T47D (cell line): ENCODE measurements around the gene TGM2.
"Not testable (repeated sequence)": the region's sequence is repeated elsewhere in the genome, so short reads cannot be mapped to it uniquely, and the experiment has no call there.

Experiments used
- DNase-seq, 2 experiments: peaks; one replicate each; pipeline versions ENCODE4 v3.0.0 to v3.0.0-alpha.2; 2011 to 2012; ENCODE audit warnings: low read depth in 1 of 2, low spot score in 1 of 2
- JUND ChIP-seq: IDR thresholded peaks from 2 replicates; pipeline ENCODE4 v1.6.1; 2012; ENCODE audit warnings: low read depth
- in situ Hi-C: cut with HindIII; loops from 2 replicates; pipeline ENCODE4 v1.10.0; 2016; ENCODE audit warnings: low sequenced_read_pairs, low pct_unique_long_range_greater_than_20kb

The TGM2 gene

GRCh38 chr20:38113401-38114325 lies 51.4 kb downstream of the TGM2 start:
- no peak for DNase-seq
- in situ Hi-C loops: no loop called here
- no peak for TF ChIP-seq JUND

DNA sequence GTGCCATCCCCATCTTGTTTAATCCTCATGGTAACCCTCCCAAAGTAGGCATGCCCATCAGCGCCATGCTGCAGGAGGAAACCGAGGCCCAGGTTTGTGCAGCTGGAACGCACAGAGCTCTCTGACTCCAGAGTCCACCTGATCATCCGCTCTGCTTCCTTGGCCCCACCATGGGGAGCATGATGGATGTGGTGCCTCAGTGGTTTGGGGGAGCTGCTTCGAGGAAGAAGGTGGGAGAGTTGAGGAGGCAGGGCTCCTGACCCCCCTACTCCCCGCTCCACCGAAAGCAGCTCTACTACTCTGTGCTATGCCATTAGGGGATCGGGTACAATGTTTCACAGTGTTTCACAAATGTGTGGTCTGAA lies 52.2 kb downstream of the TGM2 start:
- in situ Hi-C loops: no loop called here
- no peak for DNase-seq
- TF ChIP-seq JUND: no peak

GRCh38 chr20:38112261-38112929 lies 52.7 kb downstream of the TGM2 start:
- DNase-seq: no peak

DNA sequence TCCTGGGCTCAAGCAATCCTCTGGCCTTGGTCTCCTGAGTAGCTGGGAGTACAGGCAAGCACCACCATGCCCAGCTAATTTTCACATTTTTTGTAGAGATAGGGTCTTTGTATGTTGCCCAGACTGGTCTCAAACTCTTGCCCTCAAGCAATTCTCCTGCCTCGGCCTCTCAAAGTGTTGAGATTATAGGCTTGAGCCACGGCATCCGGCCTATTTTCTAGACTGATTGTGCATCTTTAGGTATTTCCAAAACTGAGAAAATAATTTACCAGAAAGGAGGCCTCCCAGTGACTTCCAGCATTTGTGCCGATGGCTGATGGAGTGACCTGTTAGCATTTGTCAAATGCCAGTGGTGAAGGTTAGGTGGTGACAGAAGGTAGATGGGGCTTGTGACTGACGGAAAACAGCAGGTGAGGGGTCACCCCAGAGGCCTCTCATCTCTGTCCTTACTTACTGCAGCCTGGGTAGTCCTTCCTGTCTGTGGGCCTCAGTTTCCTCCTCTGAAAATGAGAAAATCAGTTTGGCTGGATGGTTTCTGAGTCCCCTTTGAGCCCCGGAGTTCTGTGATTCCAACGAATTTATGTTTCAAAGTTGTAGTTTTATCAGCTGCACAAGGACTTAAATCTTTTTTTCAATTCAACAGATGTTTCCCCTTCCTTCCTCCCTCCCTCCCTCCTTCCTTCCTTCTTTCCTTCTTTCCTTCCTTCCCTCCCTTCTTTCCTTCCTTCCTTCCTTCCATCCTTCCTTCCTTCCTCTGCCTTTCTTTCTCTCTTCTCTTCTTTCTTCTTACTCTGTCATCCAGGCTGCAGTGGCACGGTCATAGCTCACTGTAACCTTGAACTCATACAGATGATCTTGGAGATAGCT lies 53.5 kb downstream of the TGM2 start:
- in situ Hi-C loops: no loop called here
- no peak for TF ChIP-seq JUND
- DNase-seq: no peak

More at GRCh38 chr20:38112261-38112929, 52.7 kb downstream of the TGM2 start:
- TF ChIP-seq JUND: no peak
- in situ Hi-C loops: no loop called here

DNA sequence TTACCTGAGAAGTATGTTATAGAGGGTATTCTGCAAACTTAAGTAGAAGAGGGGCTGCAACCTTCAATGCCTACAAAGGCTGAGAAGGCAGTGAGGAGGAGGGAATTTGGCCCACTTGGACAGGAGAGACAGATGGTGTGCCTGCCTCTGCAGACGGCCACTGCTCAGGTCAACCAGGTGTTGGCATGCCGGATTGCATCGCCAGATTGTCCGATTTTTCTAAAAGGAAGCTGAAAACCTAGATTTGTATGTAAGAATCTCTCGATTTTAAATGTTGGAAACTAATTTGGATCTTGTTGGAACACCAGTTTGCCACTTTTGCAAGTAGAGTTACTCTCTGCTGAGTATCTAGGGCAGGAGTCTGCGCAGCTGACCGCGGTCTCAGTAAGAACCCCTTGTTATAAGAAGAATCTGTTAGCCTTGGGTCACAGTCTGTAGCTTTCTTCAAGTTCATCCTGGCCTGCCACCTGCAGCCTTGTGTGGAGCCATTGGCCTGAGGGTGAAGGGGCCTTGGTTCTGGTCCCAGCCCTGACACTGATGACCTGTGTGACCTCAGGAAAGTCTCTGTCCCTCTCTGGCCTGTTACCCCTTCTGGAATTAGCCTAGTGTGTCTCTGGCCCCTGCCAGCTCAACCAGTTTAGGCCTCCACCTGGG lies 54.4 kb downstream of the TGM2 start:
- DNase-seq: no peak
- TF ChIP-seq JUND: no peak
- in situ Hi-C loops: no loop called here

- peak in 1 of 2 experiments; percentile 56 for DNase-seq
- TF ChIP-seq JUND: 0 out of 2 replicates have a peak, but pooled peaks have one; percentile 10
- in situ Hi-C loops: no loop called here
Measured at GRCh38 chr20:38109591-38110524, 55.2 kb downstream of the TGM2 start.

DNA sequence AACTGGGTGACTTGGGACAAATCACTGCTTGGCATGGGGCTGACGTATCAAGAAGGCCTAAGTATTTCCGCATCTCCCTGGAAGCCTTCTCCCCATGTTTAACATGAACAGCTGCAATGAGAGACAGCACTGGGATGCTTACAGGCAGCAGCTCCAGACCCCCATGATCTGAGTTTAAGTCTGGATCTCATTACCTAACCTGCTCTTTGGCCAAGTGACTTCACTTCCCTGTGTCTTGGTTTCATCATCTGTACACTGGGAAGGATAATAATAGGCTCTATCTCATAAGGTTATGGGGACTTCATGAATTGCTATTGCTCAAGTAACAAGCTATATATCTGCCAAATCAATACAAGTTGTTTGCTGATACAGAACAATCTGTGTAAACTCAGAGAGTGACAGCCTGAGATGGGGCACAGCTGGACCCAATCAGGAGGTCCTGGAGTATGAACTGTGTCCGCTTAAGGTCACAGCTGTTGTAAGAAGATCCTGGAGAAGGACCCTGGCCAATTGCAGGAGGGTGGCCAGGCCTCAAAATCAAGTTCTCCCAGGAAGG lies 56.0 kb downstream of the TGM2 start:
- no peak for TF ChIP-seq JUND
- in situ Hi-C loops: no loop called here
- no peak for DNase-seq

GRCh38 chr20:38108438-38108985 lies 56.6 kb downstream of the TGM2 start:
- TF ChIP-seq JUND: 0 out of 2 replicates have a peak, but pooled peaks have one; percentile 27
- in situ Hi-C loops: no loop called here
- peak in 1 of 2 experiments; percentile 43 for DNase-seq

DNA sequence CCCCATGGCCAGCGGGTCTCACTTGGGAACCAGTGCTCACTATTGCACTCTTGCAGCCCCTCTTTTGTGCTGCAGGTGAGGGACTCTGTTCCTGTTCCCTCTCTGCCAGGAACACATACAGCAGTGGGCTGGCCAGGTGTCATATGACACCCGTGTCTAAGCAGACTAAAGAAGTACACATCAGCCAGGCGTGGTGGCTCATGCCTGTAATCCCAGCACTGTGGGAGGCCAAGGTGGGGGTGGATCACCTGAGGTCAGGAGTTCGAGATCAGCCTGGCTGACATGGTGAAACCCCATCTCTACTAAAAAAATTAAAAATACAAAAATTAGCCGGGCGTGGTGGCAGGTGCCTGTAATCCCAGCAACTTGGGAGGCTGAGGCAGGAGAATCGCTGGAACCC lies 57.2 kb downstream of the TGM2 start:
- DNase-seq, in situ Hi-C loops: not testable (repeated sequence)

DNA sequence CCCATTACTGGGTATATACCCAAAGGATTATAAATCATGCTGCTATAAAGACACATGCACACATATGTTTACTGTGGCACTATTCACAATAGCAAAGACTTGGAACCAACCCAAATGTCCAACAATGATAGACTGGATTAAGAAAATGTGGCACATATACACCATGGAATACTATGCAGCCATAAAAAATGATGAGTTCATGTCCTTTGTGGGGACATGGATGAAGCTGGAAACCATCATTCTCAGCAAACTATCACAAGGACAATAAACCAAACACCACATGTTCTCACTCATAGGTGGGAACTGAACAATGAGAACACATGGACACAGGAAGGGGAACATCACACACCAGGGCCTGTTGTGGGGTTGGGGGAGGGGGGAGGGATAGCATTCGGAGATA lies 57.7 kb downstream of the TGM2 start:
- DNase-seq, in situ Hi-C loops: not testable (repeated sequence)

DNA sequence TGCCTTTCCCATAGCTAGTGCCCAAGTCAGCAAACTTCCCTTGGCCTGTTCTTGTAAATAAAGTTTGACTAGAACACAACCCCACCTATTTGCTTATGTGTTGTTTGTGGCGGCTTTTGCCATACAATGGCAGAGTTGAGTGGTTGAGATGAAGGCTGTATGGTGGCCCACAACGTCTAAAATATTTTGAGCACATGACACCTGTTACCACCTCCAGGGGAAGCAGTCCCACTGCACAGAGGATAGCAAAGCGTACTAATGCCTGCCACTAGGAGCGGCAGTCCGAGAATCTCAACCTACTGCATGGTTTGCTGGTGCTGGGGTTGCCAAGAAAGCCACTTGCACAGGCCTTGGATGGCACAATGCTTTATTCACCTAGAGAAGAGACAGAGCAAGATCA lies 58.6 kb downstream of the TGM2 start:
- TF ChIP-seq JUND: no peak
- no peak for DNase-seq
- in situ Hi-C loops: no loop called here
